IMR-90 (cell line): ENCODE measurements around the gene PRSS37. TPM values are rescaled to one million over a fixed set of nuclear protein-coding genes. Genes with fewer than 3 reads are reported as not detected.
"Not testable (repeated sequence)": the region's sequence is repeated elsewhere in the genome, so short reads cannot be mapped to it uniquely, and the experiment has no call there.

Experiments
- ATAC-seq: fragments of 200-7000 bp; cut with Tn5 transposase; 2 replicates; pipeline ENCODE4 v1.9.1; 2020; ENCODE audit warnings: low read depth, mild to moderate bottlenecking, moderate library complexity
- BruUV-seq: library from RNA; stranded (reverse); fragments of 400-500 nt; replicated peaks from 2 replicates; lab custom pipeline; 2021; lab: Mats Ljungman, UMichigan
- CTCF ChIA-PET: fragments of 300-600 bp; formaldehyde crosslinking; extraction: SDS; loops from one replicate; lab custom pipeline; 2021; ENCODE audit warnings: antibody characterized with exemption; lab: Yijun Ruan, JAX
- POLR2A ChIA-PET: fragments of 300-600 bp; sonication (Branson Sonifier 250); formaldehyde crosslinking; loops from one replicate; lab custom pipeline; 2022; ENCODE audit warnings: antibody characterized with exemption; ENCODE audit not compliant: unreplicated experiment; lab: Charles Lee
- DNase-seq: peaks from one replicate; pipeline ENCODE4 v3.0.0; 2013
- H2AFZ ChIP-seq: replicated peaks from 2 replicates; pipeline ENCODE3; 2013; ENCODE audit warnings: low read length, mild to moderate bottlenecking; ENCODE audit not compliant: poor library complexity
- H2AK5ac ChIP-seq: 2 replicates; pipeline ENCODE4 v1.6.1; 2013; ENCODE audit warnings: low read depth, low read length, inconsistent platforms
- H2AK9ac ChIP-seq: replicated peaks from 2 replicates; pipeline ENCODE3; 2013; ENCODE audit warnings: mild to moderate bottlenecking, low read depth, low read length, moderate library complexity; ENCODE audit not compliant: poor library complexity
- H2BK120ac ChIP-seq: 2 replicates; pipeline ENCODE4 v1.6.1; 2013; ENCODE audit warnings: low read depth, low read length, inconsistent platforms
- H2BK15ac ChIP-seq: 3 replicates; pipeline ENCODE4 v1.6.1; 2013; ENCODE audit warnings: low read depth, low read length, inconsistent platforms
- H2BK20ac ChIP-seq: 2 replicates; pipeline ENCODE4 v1.6.1; 2013; ENCODE audit warnings: low read depth, mild to moderate bottlenecking, inconsistent platforms, low read length, moderate library complexity
- H2BK5ac ChIP-seq: 2 replicates; pipeline ENCODE4 v1.6.1; 2013; ENCODE audit warnings: mild to moderate bottlenecking, low read depth, low read length, inconsistent platforms; ENCODE audit not compliant: poor library complexity, severe bottlenecking
- H3K14ac ChIP-seq: replicated peaks from 2 replicates; pipeline ENCODE4 v1.6.1; 2013; ENCODE audit warnings: low read depth, low read length, inconsistent platforms
- H3K18ac ChIP-seq: 2 replicates; pipeline ENCODE4 v1.6.1; 2013; ENCODE audit warnings: low read depth, low read length, control low read depth
- H3K23ac ChIP-seq: 2 replicates; pipeline ENCODE4 v1.6.1; 2013; ENCODE audit warnings: low read depth, low read length, inconsistent platforms
- H3K27ac ChIP-seq: 2 replicates; pipeline ENCODE4 v1.5.1; 2013; ENCODE audit warnings: mild to moderate bottlenecking, control low read depth, low read length; ENCODE audit not compliant: insufficient read depth
- H3K27me3 ChIP-seq: 2 replicates; pipeline ENCODE4 v1.6.1; 2013; ENCODE audit warnings: low read length; ENCODE audit not compliant: control insufficient read depth, insufficient read depth
- H3K36me3 ChIP-seq: 2 replicates; pipeline ENCODE4 v1.6.1; 2013; ENCODE audit warnings: low read length, mixed read lengths; ENCODE audit not compliant: control insufficient read depth, insufficient read depth
- H3K4ac ChIP-seq: 2 replicates; pipeline ENCODE4 v1.6.1; 2013; ENCODE audit warnings: low read depth, low read length, inconsistent platforms
- H3K4me1 ChIP-seq: 2 replicates; pipeline ENCODE4 v1.6.1; 2013; ENCODE audit warnings: low read length, mixed read lengths; ENCODE audit not compliant: control insufficient read depth, insufficient read depth
- H3K4me2 ChIP-seq: 2 replicates; pipeline ENCODE4 v1.6.1; 2013; ENCODE audit warnings: low read depth, mild to moderate bottlenecking, control low read depth, low read length, moderate library complexity
- H3K4me3 ChIP-seq: 2 replicates; pipeline ENCODE4 v1.5.1; 2013; ENCODE audit warnings: low read depth, mild to moderate bottlenecking, control low read depth, low read length, moderate library complexity; ENCODE audit not compliant: insufficient read depth
- H3K56ac ChIP-seq: 2 replicates; pipeline ENCODE4 v1.6.1; 2013; ENCODE audit warnings: low read length, inconsistent platforms; ENCODE audit not compliant: insufficient read depth; ENCODE audit errors: extremely low read depth
- H3K79me1 ChIP-seq, 2 experiments: 2 replicates each; pipeline ENCODE4 v1.6.1; 2013; ENCODE audit warnings: low read length in 2 of 2, inconsistent platforms in 1 of 2, low read depth in 1 of 2
- H3K9ac ChIP-seq: 2 replicates; pipeline ENCODE4 v1.6.1; 2013; ENCODE audit warnings: low read depth, low read length, control low read depth
- H3K9me1 ChIP-seq: 2 replicates; pipeline ENCODE4 v1.6.1; 2013; ENCODE audit warnings: low read length, inconsistent platforms; ENCODE audit not compliant: insufficient read depth
- H3K9me3 ChIP-seq: 2 replicates; pipeline ENCODE4 v1.6.1; 2013; ENCODE audit warnings: low read length; ENCODE audit not compliant: control insufficient read depth, insufficient read depth
- H4K20me1 ChIP-seq: 2 replicates; pipeline ENCODE4 v1.6.1; 2013; ENCODE audit warnings: low read length, inconsistent platforms; ENCODE audit not compliant: insufficient read depth
- H4K5ac ChIP-seq: 2 replicates; pipeline ENCODE4 v1.6.1; 2013; ENCODE audit warnings: mild to moderate bottlenecking, low read depth, low read length, control low read depth
- H4K8ac ChIP-seq, 2 experiments: 2 replicates each; pipeline ENCODE4 v1.6.1; 2013; ENCODE audit warnings: low read depth in 2 of 2, low read length in 2 of 2, control low read depth in 1 of 2, inconsistent platforms in 1 of 2
- H4K91ac ChIP-seq: 2 replicates; pipeline ENCODE4 v1.6.1; 2013; ENCODE audit warnings: low read depth, low read length, inconsistent platforms; ENCODE audit not compliant: insufficient read depth
- dilution Hi-C: fragments of 300-500 bp; cut with HindIII; formaldehyde crosslinking; loops from one replicate; pipeline ENCODE4 v1.14.3; 2018; ENCODE audit warnings: low sequenced_read_pairs; ENCODE audit not compliant: unreplicated experiment
- in situ Hi-C: fragments of 300-500 bp; cut with MboI; formaldehyde crosslinking; loops from 3 replicates; pipeline ENCODE4 v1.14.3; 2019; ENCODE audit warnings: low sequenced_read_pairs, inconsistent platforms, mixed read lengths
- intact Hi-C: fragments of 100-400 bp; cut with micrococcal nuclease; formaldehyde crosslinking; loops from 2 replicates; pipeline ENCODE4 v1.10.0; 2022
- polyA plus RNA-seq, 3 experiments: library from polyadenylated mRNA; depleted of rRNA; stranded (reverse); fragments of >200 nt; gene quantifications; 2 replicates each; pipeline ENCODE4 v1.2.3, GENCODE V29; 2012; ENCODE audit warnings: low replicate concordance in 1 of 3
- total RNA-seq: library from RNA; depleted of rRNA; stranded (reverse); fragments of >200 nt; gene quantifications from 2 replicates; pipeline ENCODE4 v1.2.3, GENCODE V29; 2012

Gene PRSS37
- total and polyA plus RNA-seq, 2 of the 4 experiments (the other 2 are of a cell fraction), result not detected

DNA sequence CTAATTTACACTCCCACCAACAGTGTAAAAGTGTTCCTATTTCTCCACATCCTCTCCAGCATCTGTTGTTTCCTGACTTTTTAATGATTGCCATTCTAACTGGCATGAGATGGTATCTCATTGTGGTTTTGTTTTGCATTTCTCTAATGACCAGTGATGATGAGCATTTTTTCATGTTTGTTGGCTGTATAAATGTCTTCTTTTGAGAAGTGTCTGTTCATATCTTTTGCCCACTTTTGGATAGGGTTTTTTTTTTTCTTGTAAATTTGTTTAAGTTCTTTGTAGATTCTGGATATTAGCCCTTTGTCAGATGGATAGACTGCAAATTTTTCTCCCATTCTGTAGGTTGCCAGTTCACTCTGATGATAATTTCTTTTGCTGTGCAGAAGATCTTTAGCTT is 18.9 kb downstream of the PRSS37 start:
- H4K91ac ChIP-seq, POLR2A ChIA-PET, H2AK5ac ChIP-seq, BruUV-seq, dilution Hi-C loops, H3K27me3 ChIP-seq, H3K4me3 ChIP-seq, H3K9ac ChIP-seq, H3K23ac ChIP-seq, H2AFZ ChIP-seq, H2AK9ac ChIP-seq, H3K9me3 ChIP-seq, H4K8ac ChIP-seq, H3K56ac ChIP-seq, intact Hi-C loops, H3K4ac ChIP-seq, H3K14ac ChIP-seq, H3K4me1 ChIP-seq, H3K4me2 ChIP-seq, H2BK20ac ChIP-seq, H3K27ac ChIP-seq, H4K20me1 ChIP-seq, in situ Hi-C loops, H3K79me1 ChIP-seq, H4K5ac ChIP-seq, H3K36me3 ChIP-seq, ATAC-seq, DNase-seq, H2BK5ac ChIP-seq, CTCF ChIA-PET, H2BK120ac ChIP-seq, H3K18ac ChIP-seq, H3K9me1 ChIP-seq, H2BK15ac ChIP-seq: not testable (repeated sequence)
